Measurements from ENCODE around the gene COL27A1.

DNA sequence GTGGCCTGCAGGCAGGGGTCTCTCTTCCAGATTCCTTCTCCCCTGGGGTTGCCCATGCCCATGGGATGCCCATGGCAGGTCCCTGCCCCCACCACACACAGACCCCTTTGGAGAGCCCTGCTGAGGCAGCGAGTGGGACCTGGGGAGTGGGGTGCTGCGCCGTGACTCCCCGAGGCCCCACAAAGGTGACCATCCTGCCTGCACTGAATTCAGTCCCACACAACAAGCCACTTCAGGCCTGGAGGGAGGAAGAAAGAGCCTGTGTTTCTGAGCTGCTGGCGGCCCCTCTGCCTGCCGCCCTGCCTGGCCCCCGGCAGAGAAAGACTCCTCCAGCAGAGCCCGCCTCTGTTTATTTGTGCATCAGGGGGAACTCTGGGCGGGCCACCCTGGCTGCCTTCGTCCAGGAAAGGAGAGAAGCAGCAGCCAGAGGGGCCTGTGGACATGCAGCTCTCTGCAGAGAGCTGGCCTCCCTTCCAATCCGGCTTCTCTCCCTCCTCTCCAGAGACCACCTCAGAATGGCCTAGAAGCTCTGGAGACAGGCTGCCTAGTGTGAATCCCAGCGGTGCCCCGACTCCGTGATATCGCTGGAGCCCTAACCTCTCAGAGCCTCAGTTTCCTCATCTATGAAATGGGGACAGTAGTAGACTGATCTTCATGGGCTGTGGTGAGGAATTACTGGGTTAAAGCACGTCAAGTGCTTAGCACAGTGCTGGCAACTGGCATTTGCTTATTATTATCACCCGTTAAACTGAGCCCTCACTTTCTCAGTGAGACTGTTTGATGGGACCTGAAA, 72.9 kb downstream of the COL27A1 start:
- TF ChIP-seq POLR2A (IDR thresholded peaks at IDR 0.05): no peak
- TF ChIP-seq, protein P1, sequence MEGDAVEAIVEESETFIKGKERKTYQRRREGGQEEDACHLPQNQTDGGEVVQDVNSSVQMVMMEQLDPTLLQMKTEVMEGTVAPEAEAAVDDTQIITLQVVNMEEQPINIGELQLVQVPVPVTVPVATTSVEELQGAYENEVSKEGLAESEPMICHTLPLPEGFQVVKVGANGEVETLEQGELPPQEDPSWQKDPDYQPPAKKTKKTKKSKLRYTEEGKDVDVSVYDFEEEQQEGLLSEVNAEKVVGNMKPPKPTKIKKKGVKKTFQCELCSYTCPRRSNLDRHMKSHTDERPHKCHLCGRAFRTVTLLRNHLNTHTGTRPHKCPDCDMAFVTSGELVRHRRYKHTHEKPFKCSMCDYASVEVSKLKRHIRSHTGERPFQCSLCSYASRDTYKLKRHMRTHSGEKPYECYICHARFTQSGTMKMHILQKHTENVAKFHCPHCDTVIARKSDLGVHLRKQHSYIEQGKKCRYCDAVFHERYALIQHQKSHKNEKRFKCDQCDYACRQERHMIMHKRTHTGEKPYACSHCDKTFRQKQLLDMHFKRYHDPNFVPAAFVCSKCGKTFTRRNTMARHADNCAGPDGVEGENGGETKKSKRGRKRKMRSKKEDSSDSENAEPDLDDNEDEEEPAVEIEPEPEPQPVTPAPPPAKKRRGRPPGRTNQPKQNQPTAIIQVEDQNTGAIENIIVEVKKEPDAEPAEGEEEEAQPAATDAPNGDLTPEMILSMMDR (IDR thresholded peaks at IDR 0.05): no peak
- TF ChIP-seq POLR2AphosphoS5 (IDR thresholded peaks at IDR 0.05): no peak
- TF ChIP-seq EP300 (IDR thresholded peaks at IDR 0.05): no peak
